Choroid plexus epithelial cell (primary cell): ENCODE measurements around the gene ITGA2.
"Not testable (repeated sequence)": the region's sequence is repeated elsewhere in the genome, so short reads cannot be mapped to it uniquely, and the experiment has no call there.

Source experiments
- DNase-seq: peaks from one replicate; pipeline ENCODE4 v3.0.0-alpha.2; 2010; ENCODE audit warnings: low read depth
- H3K4me3 ChIP-seq: 2 replicates; pipeline ENCODE4 v1.5.1; 2011; ENCODE audit warnings: low read depth, mild to moderate bottlenecking, control low read depth, low read length, moderate library complexity
- CTCF ChIP-seq: conservative IDR thresholded peaks from 2 replicates; pipeline ENCODE4 v1.5.1; 2011; ENCODE audit warnings: low read depth, mild to moderate bottlenecking, control low read depth, inconsistent platforms, low read length, moderate library complexity

Gene ITGA2

GRCh38 chr5:53100606-53101005, 111.5 kb downstream of the ITGA2 start:
- peak; percentile 20 for DNase-seq
- TF ChIP-seq CTCF: no peak
- H3K4me3 ChIP-seq: no peak overlapping the region

- no peak for DNase-seq
- no peak overlapping the region for H3K4me3 ChIP-seq
- TF ChIP-seq CTCF: no peak
Measured at GRCh38 chr5:53105611-53106300, 116.6 kb downstream of the ITGA2 start.

GRCh38 chr5:53109056-53109442, 119.9 kb downstream of the ITGA2 start:
- TF ChIP-seq CTCF: no peak
- peak; percentile 28 for DNase-seq

GRCh38 chr5:53109443-53110127, 120.4 kb downstream of the ITGA2 start, which contains the start of gene MOCS2:
MOCS2 (minus strand) TSS chr5:53109757; CDS start chr5:53107174, 2,583 bp downstream.
- TF ChIP-seq CTCF: no peak
- H3K4me3 ChIP-seq: peak within 1 kb of the TSS; percentile 90
- DNase-seq: peak; percentile 93

More at GRCh38 chr5:53109056-53109442, 119.9 kb downstream of the ITGA2 start:
- peak overlapping the region; percentile 90 for H3K4me3 ChIP-seq

GRCh38 chr5:53110156-53110555, 121.0 kb downstream of the ITGA2 start:
- TF ChIP-seq CTCF: no peak
- DNase-seq: no peak

GRCh38 chr5:53111139-53111538, 122.0 kb downstream of the ITGA2 start:
- TF ChIP-seq CTCF: no peak
- H3K4me3 ChIP-seq: no peak overlapping the region
- no peak for DNase-seq

More at GRCh38 chr5:53110156-53110555, 121.0 kb downstream of the ITGA2 start:
- peak overlapping the region; percentile 90 for H3K4me3 ChIP-seq

GRCh38 chr5:53112307-53112706, 123.2 kb downstream of the ITGA2 start:
- H3K4me3 ChIP-seq, DNase-seq: not testable (repeated sequence)
